Mesothelial cell of epicardium (in vitro differentiated cells): ENCODE results near the gene MAD1L1. TPM values are rescaled to one million over a fixed set of nuclear protein-coding genes. Genes with fewer than 3 reads are reported as not detected.

ENCODE experiments used
- DNase-seq, 2 experiments: peaks; one replicate each; pipeline ENCODE4 v3.0.0; 2021; ENCODE audit warnings: low spot score in 2 of 2; ENCODE audit not compliant: unreplicated experiment in 2 of 2
- H3K27ac Mint-ChIP-seq: 2 replicates; pipeline ENCODE4 v1.8.0; 2021; ENCODE audit warnings: mixed read lengths
- H3K27me3 Mint-ChIP-seq: 2 replicates; pipeline ENCODE4 v1.8.0; 2021; ENCODE audit warnings: low read depth, mixed read lengths
- H3K36me3 Mint-ChIP-seq: 2 replicates; pipeline ENCODE4 v1.8.0; 2021; ENCODE audit warnings: mixed read lengths
- H3K4me1 Mint-ChIP-seq: 2 replicates; pipeline ENCODE4 v1.8.0; 2021; ENCODE audit warnings: mixed read lengths
- H3K4me3 Mint-ChIP-seq: 2 replicates; pipeline ENCODE4 v1.8.0; 2021; ENCODE audit warnings: mild to moderate bottlenecking, moderate library complexity, mixed read lengths
- H3K9me3 Mint-ChIP-seq: 2 replicates; pipeline ENCODE4 v1.8.0; 2021; ENCODE audit warnings: mixed read lengths
- CTCF ChIP-seq: fragments of 200-600 bp; sonication (generic); IDR thresholded peaks from one replicate; pipeline ENCODE4 v1.5.0; 2021; ENCODE audit warnings: antibody characterized with exemption; ENCODE audit not compliant: unreplicated experiment
- total RNA-seq: library from RNA; stranded (reverse); gene quantifications from 3 replicates; pipeline ENCODE4 v1.2.1, GENCODE V29; 2021

Gene MAD1L1
- total RNA-seq, 1 donor from 2014 or later: 45.0 TPM

- peaks cover 13% of the 10 kb centered on the region for H3K36me3 Mint-ChIP-seq
- H3K27me3 Mint-ChIP-seq: no peaks in the 10 kb centered on the region
- H3K27ac Mint-ChIP-seq: no peak overlapping the region
- no peak overlapping the region for H3K4me3 Mint-ChIP-seq
- H3K4me1 Mint-ChIP-seq: peaks cover 9% of the 10 kb centered on the region
- DNase-seq: no peak
- H3K9me3 Mint-ChIP-seq: no peaks in the 10 kb centered on the region
- TF ChIP-seq CTCF: no peak
These were observed 52.7 kb downstream of the MAD1L1 start for GRCh38 chr7:2180081-2180480.

- H3K9me3 Mint-ChIP-seq: no peaks in the 10 kb centered on the region
- TF ChIP-seq CTCF: no peak
- H3K4me3 Mint-ChIP-seq: no peak overlapping the region
- peaks cover 10% of the 10 kb centered on the region for H3K36me3 Mint-ChIP-seq
- DNase-seq: no peak
- peaks cover 35% of the 10 kb centered on the region for H3K4me1 Mint-ChIP-seq
- H3K27ac Mint-ChIP-seq: peak overlapping the region; percentile 90
- H3K27me3 Mint-ChIP-seq: no peaks in the 10 kb centered on the region
These were observed 57.2 kb downstream of the MAD1L1 start for GRCh38 chr7:2175514-2175913.

- peaks cover 39% of the 10 kb centered on the region for H3K4me1 Mint-ChIP-seq
- H3K27me3 Mint-ChIP-seq: no peaks in the 10 kb centered on the region
- H3K36me3 Mint-ChIP-seq: peaks cover 11% of the 10 kb centered on the region
- no peak for DNase-seq
- no peak overlapping the region for H3K4me3 Mint-ChIP-seq
- no peak for TF ChIP-seq CTCF
- no peaks in the 10 kb centered on the region for H3K9me3 Mint-ChIP-seq
- peak overlapping the region; percentile 90 for H3K27ac Mint-ChIP-seq
These were observed 57.7 kb downstream of the MAD1L1 start for GRCh38 chr7:2175091-2175490.

GRCh38 chr7:2173189-2173827 lies 59.4 kb downstream of the MAD1L1 start:
- no peak for DNase-seq

GRCh38 chr7:2172311-2173188 lies 60.2 kb downstream of the MAD1L1 start:
- H3K36me3 Mint-ChIP-seq: peaks cover 11% of the 10 kb centered on the region
- H3K4me3 Mint-ChIP-seq: no peak overlapping the region
- DNase-seq: peak in 1 of 2 experiments; percentile 67
- H3K4me1 Mint-ChIP-seq: peaks cover 51% of the 10 kb centered on the region
- H3K27ac Mint-ChIP-seq: peak overlapping the region; percentile 72
- H3K27me3 Mint-ChIP-seq: no peaks in the 10 kb centered on the region
- H3K9me3 Mint-ChIP-seq: no peaks in the 10 kb centered on the region
- no peak for TF ChIP-seq CTCF

More at GRCh38 chr7:2173189-2173827, 59.4 kb downstream of the MAD1L1 start:
- no peak for TF ChIP-seq CTCF
- Mint-ChIP-seq H3K4me1 (peaks cover 51% of the 10 kb centered on the region), H3K27ac (peak overlapping the region; percentile 72), H3K36me3 (peaks cover 9% of the 10 kb centered on the region), H3K9me3 (no peaks in the 10 kb centered on the region), H3K4me3 (no peak overlapping the region), H3K27me3 (no peaks in the 10 kb centered on the region)
